Measurements from ENCODE around the gene FAM219A.

GRCh38 chr9:34419716-34420504 is 38.5 kb downstream of the FAM219A start:
- TF ChIP-seq, protein P1, sequence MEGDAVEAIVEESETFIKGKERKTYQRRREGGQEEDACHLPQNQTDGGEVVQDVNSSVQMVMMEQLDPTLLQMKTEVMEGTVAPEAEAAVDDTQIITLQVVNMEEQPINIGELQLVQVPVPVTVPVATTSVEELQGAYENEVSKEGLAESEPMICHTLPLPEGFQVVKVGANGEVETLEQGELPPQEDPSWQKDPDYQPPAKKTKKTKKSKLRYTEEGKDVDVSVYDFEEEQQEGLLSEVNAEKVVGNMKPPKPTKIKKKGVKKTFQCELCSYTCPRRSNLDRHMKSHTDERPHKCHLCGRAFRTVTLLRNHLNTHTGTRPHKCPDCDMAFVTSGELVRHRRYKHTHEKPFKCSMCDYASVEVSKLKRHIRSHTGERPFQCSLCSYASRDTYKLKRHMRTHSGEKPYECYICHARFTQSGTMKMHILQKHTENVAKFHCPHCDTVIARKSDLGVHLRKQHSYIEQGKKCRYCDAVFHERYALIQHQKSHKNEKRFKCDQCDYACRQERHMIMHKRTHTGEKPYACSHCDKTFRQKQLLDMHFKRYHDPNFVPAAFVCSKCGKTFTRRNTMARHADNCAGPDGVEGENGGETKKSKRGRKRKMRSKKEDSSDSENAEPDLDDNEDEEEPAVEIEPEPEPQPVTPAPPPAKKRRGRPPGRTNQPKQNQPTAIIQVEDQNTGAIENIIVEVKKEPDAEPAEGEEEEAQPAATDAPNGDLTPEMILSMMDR (IDR thresholded peaks at IDR 0.05; ENCODE audit: low read depth, low read length) = no peak
- no peak for TF ChIP-seq POLR2A (IDR thresholded peaks at IDR 0.05; ENCODE audit: extremely low read depth, insufficient read length)
